HG03354 (cell line): ENCODE data around the gene ACCS.

Experiments
- ATAC-seq: cut with Tn5 transposase; IDR thresholded peaks from one replicate; pipeline ENCODE4 v1.9.1; 2021; ENCODE audit warnings: mild to moderate bottlenecking; ENCODE audit not compliant: unreplicated experiment, poor library complexity, severe bottlenecking

The ACCS gene

GRCh38 chr11:44083433-44083832 is 17.4 kb downstream of the ACCS start:
- ATAC-seq: no peak

GRCh38 chr11:44083906-44084305 is 17.8 kb downstream of the ACCS start:
- no peak for ATAC-seq

GRCh38 chr11:44085330-44085729 is 19.3 kb downstream of the ACCS start:
- no peak for ATAC-seq

- ATAC-seq: no peak
Measured at GRCh38 chr11:44088377-44088776, 22.3 kb downstream of the ACCS start.

- ATAC-seq: no peak
Measured at GRCh38 chr11:44088871-44089270, 22.8 kb downstream of the ACCS start.

GRCh38 chr11:44090539-44090938 is 24.5 kb downstream of the ACCS start:
- no peak for ATAC-seq

GRCh38 chr11:44094260-44094868 is 28.3 kb downstream of the ACCS start:
- ATAC-seq: peak; percentile 42

- peak; percentile 96 for ATAC-seq
Measured at GRCh38 chr11:44095506-44096359, 29.7 kb downstream of the ACCS start, which contains the start of gene EXT2. TSS of gene EXT2 (plus strand) at chr11:44095678. CDS start at chr11:44107713, 12,035 bp downstream.

GRCh38 chr11:44096360-44097185 is 30.5 kb downstream of the ACCS start:
- peak; percentile 7 for ATAC-seq

GRCh38 chr11:44097821-44098220 is 31.8 kb downstream of the ACCS start:
- no peak for ATAC-seq

GRCh38 chr11:44101098-44101497 is 35.0 kb downstream of the ACCS start:
- ATAC-seq: no peak

GRCh38 chr11:44104481-44105294 is 38.6 kb downstream of the ACCS start:
- ATAC-seq: no peak

GRCh38 chr11:44108260-44108659 is 42.2 kb downstream of the ACCS start:
- no peak for ATAC-seq

GRCh38 chr11:44110231-44110679 is 44.2 kb downstream of the ACCS start:
- ATAC-seq: peak; percentile 98

- no peak for ATAC-seq
Measured at GRCh38 chr11:44112091-44112821, 46.2 kb downstream of the ACCS start.

GRCh38 chr11:44113018-44113417 is 46.9 kb downstream of the ACCS start:
- no peak for ATAC-seq

GRCh38 chr11:44113572-44113971 is 47.5 kb downstream of the ACCS start:
- no peak for ATAC-seq

- no peak for ATAC-seq
Measured at GRCh38 chr11:44116234-44116830, 50.3 kb downstream of the ACCS start.
